Measurements from ENCODE around the gene MYCBP2. TPM values are rescaled to one million over a fixed set of nuclear protein-coding genes. Genes with fewer than 3 reads are reported as not detected.
A peak's percentile ranks its signal among the peaks of the same experiment; 100 is the strongest.

MYCBP2 gene
- total and polyA plus RNA-seq, 7 donors = 3.7 to 130 (median 93.5) TPM

GRCh38 chr13:77028202-77028601 is 298.7 kb downstream of the MYCBP2 start:
- intact Hi-C loops (cut with DNase I) = no loop called here
- TF ChIP-seq POLR2AphosphoS5 (IDR thresholded peaks at IDR 0.05) (peak in 1 of 4 donors; percentile 12), EP300 (IDR thresholded peaks at IDR 0.05) (no peak)
- H3K9me3 ChIP-seq = no peaks in the 10 kb centered on the region
- H3K4me3 ChIP-seq = peak overlapping the region in 2 of 4 donors; percentile 1 to 99
- 75 to 80% methylated on average over 5 of the region's 5 CpGs for WGBS, 2 donors
- H3K4me1 ChIP-seq = peaks cover 0 to 35% (median 30%) of the 10 kb centered on the region in 4 donors
- no peak for DNase-seq
- peak overlapping the region; percentile 99 to 100 (median 99) for H3K27ac ChIP-seq
- no peaks in the 10 kb centered on the region for H3K27me3 ChIP-seq
- no peaks in the 10 kb centered on the region for H3K36me3 ChIP-seq

GRCh38 chr13:77026861-77027621 is 299.9 kb downstream of the MYCBP2 start, which contains the start of gene FBXL3:
Gene FBXL3, minus strand, starts transcription at chr13:77027159. Its CDS starts 5,299 bp downstream, at chr13:77021860.
- intact Hi-C loops (cut with DNase I) = loop anchor here (2.0 kb wide), 1 partner anchor 34 kb away; the partner anchor contains the start of gene CLN5
- no peaks in the 10 kb centered on the region for H3K27me3 ChIP-seq
- peak; percentile 90 for DNase-seq
- peak within 1 kb of the TSS; percentile 99 to 100 (median 99) for H3K27ac ChIP-seq
- TF ChIP-seq POLR2A (IDR thresholded peaks at IDR 0.05) (peak; percentile 18 to 40), POLR2AphosphoS5 (IDR thresholded peaks at IDR 0.05) (peak; percentile 74 to 90 (median 86)), EP300 (IDR thresholded peaks at IDR 0.05) (no peak), CTCF (IDR thresholded peaks at IDR 0.05) (no peak)
- H3K36me3 ChIP-seq = no peaks in the 10 kb centered on the region
- H3K9me3 ChIP-seq = no peaks in the 10 kb centered on the region
- 1% methylated on average over 74 of the region's 74 CpGs for WGBS, 2 donors
- peak within 1 kb of the TSS; percentile 51 to 99 (median 96) for H3K4me3 ChIP-seq
- peaks cover 0 to 47% (median 42%) of the 10 kb centered on the region in 4 donors for H3K4me1 ChIP-seq

- Histone ChIP-seq H3K36me3 (no peaks in the 10 kb centered on the region), H3K27me3 (no peaks in the 10 kb centered on the region), H3K4me1 (peaks cover 0 to 53% (median 48%) of the 10 kb centered on the region in 4 donors), H3K4me3 (peak overlapping the region; percentile 51 to 99 (median 96)), H3K27ac (peak overlapping the region; percentile 99 to 100 (median 99)), H3K9me3 (no peaks in the 10 kb centered on the region)
- intact Hi-C loops (cut with DNase I) = loop anchor here (2.0 kb wide), 1 partner anchor 34 kb away; the partner anchor contains the start of gene CLN5
- TF ChIP-seq POLR2AphosphoS5 (IDR thresholded peaks at IDR 0.05) (peak in 3 of 4 donors; percentile 36 to 62 (median 62)), EP300 (IDR thresholded peaks at IDR 0.05) (no peak)
- 0 to 1% methylated on average over 60 to 61 of the region's 62 CpGs for WGBS, 2 donors
- peak; percentile 90 for DNase-seq
These were observed 300.5 kb downstream of the MYCBP2 start for GRCh38 chr13:77026255-77026860.

GRCh38 chr13:77022341-77022740 is 304.6 kb downstream of the MYCBP2 start:
- no peaks in the 10 kb centered on the region for H3K9me3 ChIP-seq
- H3K36me3 ChIP-seq = peaks cover 0 to 14% (median 0%) of the 10 kb centered on the region in 4 donors
- no peak for TF ChIP-seq POLR2AphosphoS5 (IDR thresholded peaks at IDR 0.05)
- no peak for TF ChIP-seq EP300 (IDR thresholded peaks at IDR 0.05)
- TF ChIP-seq CTCF (IDR thresholded peaks at IDR 0.05) = no peak
- TF ChIP-seq POLR2A (IDR thresholded peaks at IDR 0.05) = no peak
- H3K4me1 ChIP-seq = peaks cover 0 to 75% (median 67%) of the 10 kb centered on the region in 4 donors
- H3K27ac ChIP-seq = peak overlapping the region; percentile 9 to 52 (median 45)
- WGBS, 2 donors = 67% methylated on average over 3 of the region's 3 CpGs
- DNase-seq = no peak
- no peak overlapping the region for H3K4me3 ChIP-seq
- intact Hi-C loops (cut with DNase I) = no loop called here
- no peaks in the 10 kb centered on the region for H3K27me3 ChIP-seq

GRCh38 chr13:77019756-77020155 is 307.1 kb downstream of the MYCBP2 start:
- no peaks in the 10 kb centered on the region for H3K27me3 ChIP-seq
- H3K36me3 ChIP-seq = peaks cover under 1 to 37% (median 9%) of the 10 kb centered on the region in 4 donors
- TF ChIP-seq POLR2AphosphoS5 (IDR thresholded peaks at IDR 0.05) (no peak), POLR2A (IDR thresholded peaks at IDR 0.05) (no peak), EP300 (IDR thresholded peaks at IDR 0.05) (no peak), CTCF (IDR thresholded peaks at IDR 0.05) (no peak)
- no peak overlapping the region for H3K4me3 ChIP-seq
- no peak overlapping the region for H3K27ac ChIP-seq
- DNase-seq = no peak
- H3K9me3 ChIP-seq = no peaks in the 10 kb centered on the region
- H3K4me1 ChIP-seq = peaks cover 0 to 89% (median 74%) of the 10 kb centered on the region in 4 donors
- intact Hi-C loops (cut with DNase I) = no loop called here

All from sigmoid colon (tissue), 7 donors.